ENCODE data around the gene SLC25A25. TPM values are rescaled to one million over a fixed set of nuclear protein-coding genes. Genes with fewer than 3 reads are reported as not detected.

Gene SLC25A25
- total RNA-seq, 2 experiments from 2014 or later = 16.9 to 17.7 TPM

- no peaks in the 10 kb centered on the region for H3K9me3 Mint-ChIP-seq
- peaks cover 70% of the 10 kb centered on the region for H3K36me3 ChIP-seq (ENCODE audit: insufficient read depth, low read length)
- H3K27ac ChIP-seq (ENCODE audit: low read depth in 1 of 2, low read length in 2 of 2) = no peak overlapping the region
- peaks cover 67% of the 10 kb centered on the region for H3K36me3 Mint-ChIP-seq (ENCODE audit: low read depth)
- H3K27me3 Mint-ChIP-seq = no peaks in the 10 kb centered on the region
- ChIA-PET CTCF (no interaction called here), POLR2A (interaction anchor here (0.6 kb wide), 1 partner anchor 22 kb away, joined by 3 read pairs; no protein-coding TSS in a partner anchor)
- H3K4me3 ChIP-seq (ENCODE audit: low read length) = no peak overlapping the region
- H3K4me3 Mint-ChIP-seq = no peak overlapping the region
- H3K4me1 Mint-ChIP-seq (ENCODE audit: low read depth) = peaks cover 62% of the 10 kb centered on the region
- TF ChIP-seq CTCF (IDR thresholded peaks at IDR 0.05) = no peak
- no peak overlapping the region for H3K27ac Mint-ChIP-seq
- ATAC-seq (ENCODE audit: poor library complexity) (no peak), DNase-seq (no peak)
- no peaks in the 10 kb centered on the region for H3K27me3 ChIP-seq (ENCODE audit: control insufficient read depth in 1 of 2, insufficient read depth in 2 of 2, low read length in 2 of 2)
- intact Hi-C loops (cut with DNase I, micrococcal nuclease) = loop anchor here in 1 of 2 experiments (5.0 to 10.0 kb wide), 2 partner anchors 47 to 149 kb away; no protein-coding TSS in a partner anchor
- H3K4me1 ChIP-seq (ENCODE audit: insufficient read depth, low read length) = peaks cover 68% of the 10 kb centered on the region
- H3K9me3 ChIP-seq (ENCODE audit: control insufficient read depth in 1 of 2, insufficient read depth in 1 of 2, low read length in 2 of 2) = no peaks in the 10 kb centered on the region
Observed at GRCh38 chr9:128101690-128102089, 33.7 kb downstream of the SLC25A25 start.

GRCh38 chr9:128102196-128102595 lies 34.2 kb downstream of the SLC25A25 start:
- intact Hi-C loops (cut with DNase I, micrococcal nuclease) = loop anchor here in 1 of 2 experiments (5.0 to 10.0 kb wide), 2 partner anchors 47 to 150 kb away; no protein-coding TSS in a partner anchor
- H3K27ac ChIP-seq (ENCODE audit: low read depth in 1 of 2, low read length in 2 of 2) = no peak overlapping the region

GRCh38 chr9:128102861-128103588 lies 35.0 kb downstream of the SLC25A25 start:
- Histone ChIP-seq H3K27me3 (ENCODE audit: control insufficient read depth in 1 of 2, insufficient read depth in 2 of 2, low read length in 2 of 2) (no peaks in the 10 kb centered on the region), H3K9me3 (ENCODE audit: control insufficient read depth in 1 of 2, insufficient read depth in 1 of 2, low read length in 2 of 2) (no peaks in the 10 kb centered on the region), H3K4me1 (ENCODE audit: insufficient read depth, low read length) (peaks cover 61% of the 10 kb centered on the region), H3K27ac (ENCODE audit: low read depth in 1 of 2, low read length in 2 of 2) (peak overlapping the region in 1 of 2 donors; percentile 23), H3K4me3 (ENCODE audit: low read length) (no peak overlapping the region), H3K36me3 (ENCODE audit: insufficient read depth, low read length) (peaks cover 81% of the 10 kb centered on the region)
- ChIA-PET POLR2A (interaction anchor here (1.0 to 1.7 kb wide), 3 partner anchors 10 to 166 kb away, joined by 3 to 9 read pairs (median 3); partner anchors contain the start of genes NAIF1 and SLC25A25), CTCF (no interaction called here)
- intact Hi-C loops (cut with DNase I, micrococcal nuclease) = loop anchor here in 1 of 2 experiments (5.0 to 10.0 kb wide), 2 partner anchors 48 to 151 kb away; no protein-coding TSS in a partner anchor
- DNase-seq = peak in 1 of 14 experiments; percentile 37
- no peak for TF ChIP-seq CTCF (IDR thresholded peaks at IDR 0.05)
- Mint-ChIP-seq H3K9me3 (no peaks in the 10 kb centered on the region), H3K4me1 (ENCODE audit: low read depth) (peaks cover 49% of the 10 kb centered on the region), H3K27ac (peak overlapping the region; percentile 74), H3K4me3 (no peak overlapping the region), H3K27me3 (no peaks in the 10 kb centered on the region), H3K36me3 (ENCODE audit: low read depth) (peaks cover 72% of the 10 kb centered on the region)
- peak; percentile 31 for ATAC-seq (ENCODE audit: poor library complexity)

More at GRCh38 chr9:128102196-128102595, 34.2 kb downstream of the SLC25A25 start:
- ChIA-PET POLR2A (interaction anchor here (0.6 kb wide), 1 partner anchor 21 kb away, joined by 3 read pairs; no protein-coding TSS in a partner anchor), CTCF (no interaction called here)
- no peaks in the 10 kb centered on the region for H3K27me3 Mint-ChIP-seq
- no peaks in the 10 kb centered on the region for H3K27me3 ChIP-seq (ENCODE audit: control insufficient read depth in 1 of 2, insufficient read depth in 2 of 2, low read length in 2 of 2)
- DNase-seq = no peak
- no peak for ATAC-seq (ENCODE audit: poor library complexity)
- no peak for TF ChIP-seq CTCF (IDR thresholded peaks at IDR 0.05)
- H3K9me3 ChIP-seq (ENCODE audit: control insufficient read depth in 1 of 2, insufficient read depth in 1 of 2, low read length in 2 of 2) = no peaks in the 10 kb centered on the region
- peaks cover 73% of the 10 kb centered on the region for H3K36me3 ChIP-seq (ENCODE audit: insufficient read depth, low read length)
- H3K4me3 ChIP-seq (ENCODE audit: low read length) = no peak overlapping the region
- H3K27ac Mint-ChIP-seq = no peak overlapping the region
- no peaks in the 10 kb centered on the region for H3K9me3 Mint-ChIP-seq
- H3K4me1 ChIP-seq (ENCODE audit: insufficient read depth, low read length) = peaks cover 70% of the 10 kb centered on the region
- H3K36me3 Mint-ChIP-seq (ENCODE audit: low read depth) = peaks cover 68% of the 10 kb centered on the region
- peaks cover 58% of the 10 kb centered on the region for H3K4me1 Mint-ChIP-seq (ENCODE audit: low read depth)
- H3K4me3 Mint-ChIP-seq = no peak overlapping the region
